HG02571 (cell line): ENCODE measurements around the gene FARS2.

Source experiments
- ATAC-seq: cut with Tn5 transposase; IDR thresholded peaks from one replicate; pipeline ENCODE4 v1.9.1; 2021; ENCODE audit warnings: mild to moderate bottlenecking, moderate library complexity; ENCODE audit not compliant: unreplicated experiment

Gene FARS2

DNA sequence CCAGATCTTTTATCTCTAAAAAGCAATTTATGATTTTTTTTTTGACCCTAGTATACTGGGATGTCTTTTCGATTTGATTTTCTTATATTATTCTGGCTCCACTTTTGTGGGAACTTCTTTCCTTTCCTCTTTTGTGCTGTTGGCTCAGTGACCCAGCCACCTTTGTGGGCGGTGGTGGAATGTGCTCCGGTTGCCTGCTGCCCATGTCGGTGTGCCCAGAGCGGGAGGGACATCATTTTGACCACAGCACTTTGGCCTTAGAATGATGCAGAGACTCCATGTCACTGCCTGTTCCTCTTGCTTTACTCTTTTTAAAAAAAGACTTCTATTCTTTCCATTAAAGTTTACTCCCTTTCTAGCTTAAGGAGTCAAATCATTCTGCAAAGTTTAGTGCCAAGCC lies 198.0 kb downstream of the FARS2 start:
- ATAC-seq = no peak

DNA sequence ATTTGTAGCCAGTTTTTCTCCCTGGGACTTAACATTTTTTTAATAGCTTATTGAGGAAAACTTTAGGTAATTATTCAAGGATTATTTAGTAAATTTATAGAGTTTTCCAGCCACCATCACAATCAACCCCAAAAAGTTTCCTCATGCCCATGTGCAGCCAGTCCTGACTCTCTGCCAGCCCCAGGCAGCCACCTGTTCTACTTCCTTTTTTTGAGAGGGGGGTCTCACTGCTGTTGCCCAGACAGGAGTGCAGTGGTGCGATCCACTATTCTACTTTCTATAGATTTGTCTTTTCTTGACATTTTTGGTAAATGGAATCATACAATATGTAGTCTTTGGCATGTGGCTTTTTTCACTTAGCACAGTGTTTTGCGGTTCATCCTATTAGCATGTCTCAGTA lies 200.1 kb downstream of the FARS2 start:
- ATAC-seq = no peak

GRCh38 chr6:5462856-5463255 lies 201.5 kb downstream of the FARS2 start:
- no peak for ATAC-seq

GRCh38 chr6:5463690-5464089 lies 202.4 kb downstream of the FARS2 start:
- no peak for ATAC-seq

DNA sequence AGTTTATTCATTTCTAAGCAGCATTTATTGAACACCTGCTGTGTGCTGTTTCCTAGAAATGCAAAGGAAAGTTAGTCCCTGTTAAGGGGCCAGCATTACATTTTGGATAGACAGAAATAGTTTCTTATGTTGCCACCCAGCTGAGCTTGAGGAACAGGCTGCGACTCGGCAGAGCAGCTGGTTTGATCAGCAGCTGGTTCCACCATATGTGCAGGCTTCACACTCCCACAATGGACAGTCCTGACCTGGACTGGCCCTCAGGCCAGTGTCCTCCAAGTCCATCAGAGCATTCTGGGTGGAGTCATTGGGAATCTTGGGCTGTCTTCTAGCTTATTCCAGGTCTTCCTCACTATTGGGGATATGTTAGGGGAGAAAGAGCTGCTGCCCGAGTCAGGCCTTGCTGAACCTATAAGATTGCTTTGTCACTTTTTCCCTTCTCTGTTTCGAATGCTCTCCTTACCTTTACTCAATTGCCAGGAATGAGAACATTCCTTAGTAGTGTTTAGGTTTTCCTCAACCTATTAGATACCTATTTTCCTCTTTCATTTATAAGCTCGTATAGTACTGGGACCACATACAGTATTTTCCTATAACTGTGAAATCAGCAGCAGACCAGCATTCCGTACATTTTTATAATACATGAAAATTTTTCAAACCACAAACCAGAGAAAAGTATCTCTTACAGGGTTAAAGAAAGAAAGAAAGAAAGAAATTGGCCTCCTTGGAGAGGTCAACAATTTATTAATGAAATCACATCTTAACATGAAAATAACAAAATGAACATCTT lies 203.0 kb downstream of the FARS2 start:
- ATAC-seq = no peak

GRCh38 chr6:5466281-5467136 lies 205.2 kb downstream of the FARS2 start:
- no peak for ATAC-seq

GRCh38 chr6:5468586-5468985 lies 207.3 kb downstream of the FARS2 start:
- no peak for ATAC-seq

- ATAC-seq = no peak
These were observed 208.0 kb downstream of the FARS2 start for GRCh38 chr6:5469101-5469846.

DNA sequence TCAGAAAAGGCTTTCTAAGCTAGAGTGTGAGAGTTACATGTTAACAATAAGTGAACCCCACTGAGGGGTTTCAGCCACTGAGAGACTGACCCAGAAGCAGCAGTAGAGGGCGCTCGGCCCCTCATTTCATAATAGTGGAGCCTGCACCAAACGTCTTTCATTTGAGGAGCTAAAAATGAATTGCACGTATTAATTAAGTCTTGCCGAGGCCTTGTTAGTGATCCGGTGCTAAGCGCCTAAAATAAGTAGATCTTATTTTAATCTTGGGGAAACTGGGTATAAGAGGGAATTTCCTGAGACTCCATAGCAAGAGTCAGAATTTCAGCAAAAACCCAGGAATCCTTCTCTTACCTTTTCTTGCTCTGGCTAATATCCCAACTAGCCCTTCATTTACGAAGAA lies 209.7 kb downstream of the FARS2 start:
- ATAC-seq = no peak

DNA sequence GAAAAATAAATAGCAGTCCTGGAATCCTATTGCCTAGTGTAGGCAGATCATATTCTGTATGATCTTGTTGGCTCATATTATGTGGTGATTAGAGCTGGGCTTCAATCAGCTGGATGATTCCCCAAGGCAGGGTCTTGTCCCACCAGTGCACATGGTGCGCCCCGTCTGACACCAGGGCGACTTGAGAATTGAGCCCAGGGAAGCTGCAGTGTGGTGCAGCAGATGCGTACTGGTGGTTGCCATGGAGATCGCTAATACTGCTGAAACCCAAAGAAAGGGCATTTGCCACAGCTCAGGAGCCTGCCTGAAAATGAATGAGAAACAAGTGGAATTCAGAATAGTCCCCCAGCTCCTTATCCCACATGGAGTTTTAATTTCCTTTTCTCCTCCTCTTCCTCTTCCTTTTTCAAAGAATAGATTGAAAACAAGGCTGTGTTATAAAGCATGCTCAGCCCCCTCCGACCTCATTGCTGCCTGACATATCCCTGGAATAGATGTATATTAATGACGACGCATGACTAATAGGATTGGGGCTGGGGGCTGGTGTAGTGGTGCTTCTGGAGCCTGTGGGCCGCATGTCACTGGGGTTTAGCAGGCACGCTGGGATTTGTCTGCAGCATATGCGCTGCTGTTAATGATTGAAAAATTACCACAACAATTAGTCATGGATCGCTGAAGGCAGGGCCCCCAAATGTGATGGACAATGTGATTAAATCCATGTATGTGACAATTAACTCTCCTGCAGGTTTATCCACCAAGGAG lies 210.5 kb downstream of the FARS2 start:
- ATAC-seq = no peak

- no peak for ATAC-seq
These were observed 211.3 kb downstream of the FARS2 start for GRCh38 chr6:5472571-5472970.

GRCh38 chr6:5475779-5476178 lies 214.5 kb downstream of the FARS2 start:
- no peak for ATAC-seq

- no peak for ATAC-seq
These were observed 217.1 kb downstream of the FARS2 start for GRCh38 chr6:5478380-5478779.

DNA sequence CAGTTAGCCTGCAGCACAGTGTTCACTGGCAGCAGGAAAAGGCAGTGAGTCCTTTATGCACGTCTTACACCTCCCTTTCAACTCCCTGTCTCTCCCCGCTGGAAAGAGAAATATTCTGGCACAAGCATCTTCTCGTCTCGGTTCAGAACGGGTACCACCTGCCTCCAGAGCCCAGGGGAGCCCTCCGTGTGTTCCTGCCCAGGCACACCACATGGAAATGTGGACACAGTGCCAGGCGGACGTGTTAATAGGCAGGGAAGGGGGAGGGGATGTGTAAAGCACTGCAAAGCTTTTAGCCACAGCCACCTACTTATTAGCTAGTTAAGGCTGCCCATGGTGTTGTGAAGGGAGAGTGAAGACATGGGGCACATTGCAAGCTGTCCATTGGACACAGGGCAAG lies 219.7 kb downstream of the FARS2 start:
- no peak for ATAC-seq

GRCh38 chr6:5481750-5482149 lies 220.4 kb downstream of the FARS2 start:
- ATAC-seq = no peak

DNA sequence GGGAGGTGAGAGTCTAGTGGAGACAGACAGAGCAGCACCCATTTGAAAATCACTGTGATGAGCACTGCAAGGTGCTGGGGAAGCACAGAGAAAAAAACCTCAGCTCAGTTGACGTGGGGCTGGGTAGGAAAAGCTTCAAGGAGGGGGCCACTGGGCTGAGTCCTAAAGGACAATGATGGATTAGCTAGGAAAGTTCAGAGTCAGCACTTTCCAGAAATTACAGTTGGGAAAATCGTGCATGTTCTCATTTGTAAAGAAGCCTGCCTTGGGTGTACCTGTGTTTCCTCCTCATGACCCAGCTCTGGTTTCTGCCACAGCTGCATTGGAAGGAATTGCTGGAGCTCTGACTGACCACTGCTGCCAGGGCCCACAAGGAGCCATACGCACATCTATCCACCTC lies 221.3 kb downstream of the FARS2 start:
- ATAC-seq = no peak

GRCh38 chr6:5484692-5485091 lies 223.4 kb downstream of the FARS2 start:
- ATAC-seq = no peak

DNA sequence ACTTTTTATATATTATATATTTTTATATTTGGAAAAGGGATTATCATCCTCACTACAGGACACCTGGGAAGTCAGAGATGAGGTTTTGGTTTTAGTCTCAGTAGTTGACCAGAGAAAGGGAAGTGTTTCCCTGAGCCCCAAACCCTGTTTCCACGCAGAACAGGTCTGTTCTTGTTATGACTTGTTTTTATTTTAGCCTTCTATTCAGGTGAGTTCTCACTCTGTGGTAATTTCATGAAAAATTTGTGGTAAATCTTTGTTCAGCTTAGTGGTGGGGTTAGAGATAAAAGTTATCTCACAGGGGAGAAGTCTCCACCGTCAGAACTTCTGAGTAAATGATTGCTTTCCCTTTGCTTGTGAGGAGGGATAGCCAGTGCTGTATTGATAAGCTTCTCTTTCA lies 224.9 kb downstream of the FARS2 start:
- peak; percentile 62 for ATAC-seq

DNA sequence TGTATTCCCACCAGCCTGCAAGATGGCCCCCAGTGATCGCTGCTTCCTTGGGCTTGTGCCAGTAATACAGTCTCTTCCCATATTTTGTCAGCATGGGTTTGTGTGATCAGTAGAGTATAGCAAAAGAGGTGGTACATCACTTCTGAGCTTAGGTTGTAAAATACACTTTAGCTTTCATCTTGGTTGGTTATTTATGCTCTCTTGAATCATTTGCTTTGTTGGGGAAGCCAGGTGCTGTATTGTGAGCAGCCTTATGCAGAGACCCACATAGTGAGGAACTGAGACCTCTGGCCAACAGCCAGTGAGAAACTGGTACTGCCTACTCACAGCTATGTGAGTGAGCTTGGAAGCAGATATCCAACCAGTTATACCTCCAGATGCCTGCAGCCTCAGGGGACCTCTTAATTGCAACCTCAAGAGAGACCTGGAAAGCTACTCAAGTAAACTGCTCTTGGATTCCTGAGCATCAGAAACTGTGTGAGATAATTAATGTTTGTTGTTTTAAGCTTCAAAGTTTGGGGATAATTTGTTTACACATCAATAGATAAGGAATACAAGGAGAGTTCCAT lies 229.3 kb downstream of the FARS2 start:
- ATAC-seq = no peak

DNA sequence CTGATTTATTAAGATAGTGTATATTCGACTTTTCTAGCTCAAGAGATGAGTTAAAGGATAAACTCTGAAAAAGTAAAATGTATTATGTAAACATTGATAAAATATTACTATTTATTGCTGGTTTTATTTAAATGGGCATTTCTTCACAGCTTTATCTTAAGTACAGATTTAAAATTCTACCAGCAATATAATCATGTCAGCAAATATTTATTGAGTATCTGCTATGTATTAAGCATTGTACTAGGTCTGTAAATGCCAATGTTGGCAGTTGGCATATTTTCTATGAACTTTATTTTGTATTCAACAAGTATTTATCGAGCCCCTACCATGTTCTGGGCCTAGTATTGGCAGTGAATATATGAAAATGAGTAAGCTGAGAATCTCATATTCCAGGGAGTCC lies 231.0 kb downstream of the FARS2 start:
- ATAC-seq = no peak
